Measurements from ENCODE around the gene TMA7B.

Gene TMA7B

DNA sequence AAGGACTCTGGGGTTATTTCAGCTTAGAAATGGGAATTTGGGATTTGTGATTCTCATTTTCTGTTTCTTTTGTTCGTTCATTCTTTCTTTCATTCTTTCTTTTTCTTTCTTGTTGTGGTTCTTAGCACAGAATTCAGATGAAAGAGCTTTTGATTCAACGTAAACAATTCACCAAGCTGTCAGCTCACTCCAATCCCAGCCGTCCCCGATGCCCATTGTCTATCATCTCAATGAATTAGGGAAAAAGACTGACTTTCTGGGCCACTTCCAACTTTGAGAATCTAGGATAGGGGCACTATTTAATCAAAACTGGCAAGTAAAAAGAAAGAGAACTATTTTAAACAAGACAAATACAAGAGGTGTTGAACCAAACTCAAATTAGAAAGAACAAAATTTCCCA, 25.1 kb upstream of the TMA7B start:
- TF ChIP-seq, protein P1, sequence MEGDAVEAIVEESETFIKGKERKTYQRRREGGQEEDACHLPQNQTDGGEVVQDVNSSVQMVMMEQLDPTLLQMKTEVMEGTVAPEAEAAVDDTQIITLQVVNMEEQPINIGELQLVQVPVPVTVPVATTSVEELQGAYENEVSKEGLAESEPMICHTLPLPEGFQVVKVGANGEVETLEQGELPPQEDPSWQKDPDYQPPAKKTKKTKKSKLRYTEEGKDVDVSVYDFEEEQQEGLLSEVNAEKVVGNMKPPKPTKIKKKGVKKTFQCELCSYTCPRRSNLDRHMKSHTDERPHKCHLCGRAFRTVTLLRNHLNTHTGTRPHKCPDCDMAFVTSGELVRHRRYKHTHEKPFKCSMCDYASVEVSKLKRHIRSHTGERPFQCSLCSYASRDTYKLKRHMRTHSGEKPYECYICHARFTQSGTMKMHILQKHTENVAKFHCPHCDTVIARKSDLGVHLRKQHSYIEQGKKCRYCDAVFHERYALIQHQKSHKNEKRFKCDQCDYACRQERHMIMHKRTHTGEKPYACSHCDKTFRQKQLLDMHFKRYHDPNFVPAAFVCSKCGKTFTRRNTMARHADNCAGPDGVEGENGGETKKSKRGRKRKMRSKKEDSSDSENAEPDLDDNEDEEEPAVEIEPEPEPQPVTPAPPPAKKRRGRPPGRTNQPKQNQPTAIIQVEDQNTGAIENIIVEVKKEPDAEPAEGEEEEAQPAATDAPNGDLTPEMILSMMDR (IDR thresholded peaks at IDR 0.05; ENCODE audit: extremely low read depth, missing control alignments) = no peak
- no peak for DNase-seq (ENCODE audit: low spot score)

DNA sequence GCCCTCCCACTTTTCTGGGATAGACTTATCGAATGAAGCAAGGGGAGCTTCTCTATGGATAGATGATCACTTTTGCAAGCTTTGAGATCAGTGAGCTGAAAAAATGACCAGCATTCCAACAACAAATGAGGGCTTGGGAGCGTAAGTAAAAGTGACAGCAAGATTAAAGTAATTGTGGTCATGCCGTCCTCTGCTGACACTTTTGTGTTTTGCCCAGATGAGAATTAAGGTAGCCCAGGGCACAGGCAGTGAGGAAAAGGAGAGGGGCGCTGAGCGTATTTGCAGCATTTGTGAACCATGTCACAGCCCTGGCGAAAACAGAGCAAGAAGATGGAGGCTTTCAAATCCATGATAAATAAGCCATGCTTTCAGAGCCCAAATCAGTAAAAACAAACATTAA, 24.6 kb upstream of the TMA7B start:
- no peak for DNase-seq (ENCODE audit: low spot score)
- TF ChIP-seq, protein P1 (IDR thresholded peaks at IDR 0.05; ENCODE audit: extremely low read depth, missing control alignments) = no peak

DNA sequence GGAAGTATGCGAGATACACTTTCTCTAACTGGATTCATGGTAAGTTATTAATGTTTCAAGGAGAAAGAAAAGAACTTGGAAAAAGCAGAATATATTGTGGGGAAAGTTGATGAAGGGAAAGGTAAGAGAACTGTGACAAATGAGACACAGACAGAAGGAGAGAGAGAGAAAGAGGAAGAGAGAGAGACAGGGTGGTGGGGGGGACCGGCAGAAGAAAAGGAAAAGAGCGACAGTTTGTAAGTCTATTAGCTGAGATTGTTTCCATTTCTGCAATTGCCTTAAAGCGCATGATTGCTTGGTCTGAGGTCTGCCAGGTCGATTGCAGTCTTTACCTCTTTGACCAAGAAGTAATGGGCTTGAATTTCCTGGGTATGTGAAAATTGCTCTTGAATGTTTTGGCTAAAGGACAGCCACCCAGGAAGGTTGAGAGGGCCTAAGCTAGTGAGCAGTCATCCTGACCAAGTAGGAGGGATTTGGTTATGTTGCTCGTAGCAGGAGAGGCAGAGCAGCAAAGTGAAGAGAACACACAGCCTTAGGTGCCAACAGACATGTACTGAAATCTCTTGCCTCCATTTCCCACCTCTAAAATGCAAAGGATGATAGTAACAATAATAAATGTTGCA, 23.6 kb upstream of the TMA7B start:
- no peak for DNase-seq (ENCODE audit: low spot score)
- TF ChIP-seq, protein P1 (IDR thresholded peaks at IDR 0.05; ENCODE audit: extremely low read depth, missing control alignments) = no peak

DNA sequence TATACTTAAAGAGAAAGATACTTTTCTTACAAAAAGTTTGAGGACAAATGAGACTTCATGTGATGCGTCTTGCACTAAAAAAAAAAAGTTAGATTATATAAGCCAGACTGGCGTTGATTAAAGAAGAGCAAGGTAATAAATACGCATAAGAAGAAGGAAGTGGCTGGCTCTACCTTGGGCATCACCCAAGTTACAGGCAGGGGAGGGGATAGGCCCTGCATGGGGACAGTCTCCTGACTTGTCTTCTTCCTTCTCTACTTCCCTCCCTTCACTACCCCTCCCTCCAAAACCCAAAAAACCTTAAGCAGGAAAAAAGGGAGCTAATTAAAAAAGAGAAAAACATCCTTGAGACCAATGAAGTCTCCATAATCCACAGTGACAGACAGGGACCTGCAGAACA, 22.3 kb upstream of the TMA7B start:
- TF ChIP-seq, protein P1 (IDR thresholded peaks at IDR 0.05; ENCODE audit: extremely low read depth, missing control alignments) = no peak
- no peak for DNase-seq (ENCODE audit: low spot score)

DNA sequence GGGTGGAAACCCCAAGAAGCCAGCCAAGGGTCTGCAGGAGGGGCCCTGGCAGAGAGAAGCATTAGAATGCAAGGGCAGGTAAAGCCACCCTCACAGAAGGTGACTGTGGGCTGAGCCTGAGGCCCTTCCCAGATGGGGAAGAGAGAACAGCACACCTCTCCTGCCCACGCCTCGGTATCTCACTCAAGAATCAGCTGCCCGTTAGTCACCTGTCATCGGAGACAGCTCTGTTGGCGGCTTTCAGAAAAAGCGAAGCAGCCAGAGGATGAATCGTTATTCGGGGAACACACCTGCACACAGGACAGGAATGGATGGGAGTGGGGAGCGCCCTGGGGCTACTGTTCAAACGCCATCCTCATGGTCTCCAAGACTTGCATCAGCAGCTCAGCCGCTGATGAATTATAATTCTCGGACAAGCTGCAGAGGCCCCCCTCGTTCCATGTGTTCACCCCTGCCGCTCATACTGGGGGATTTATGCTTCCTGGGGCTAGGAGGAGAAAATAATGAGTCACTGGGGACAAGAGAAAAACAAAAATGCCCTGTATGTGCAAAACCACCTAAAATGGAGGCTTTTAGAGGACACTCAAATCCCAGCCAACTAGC, 21.6 kb upstream of the TMA7B start:
- TF ChIP-seq, protein P1 (IDR thresholded peaks at IDR 0.05; ENCODE audit: extremely low read depth, missing control alignments) = no peak
- DNase-seq (ENCODE audit: low spot score) = no peak

DNA sequence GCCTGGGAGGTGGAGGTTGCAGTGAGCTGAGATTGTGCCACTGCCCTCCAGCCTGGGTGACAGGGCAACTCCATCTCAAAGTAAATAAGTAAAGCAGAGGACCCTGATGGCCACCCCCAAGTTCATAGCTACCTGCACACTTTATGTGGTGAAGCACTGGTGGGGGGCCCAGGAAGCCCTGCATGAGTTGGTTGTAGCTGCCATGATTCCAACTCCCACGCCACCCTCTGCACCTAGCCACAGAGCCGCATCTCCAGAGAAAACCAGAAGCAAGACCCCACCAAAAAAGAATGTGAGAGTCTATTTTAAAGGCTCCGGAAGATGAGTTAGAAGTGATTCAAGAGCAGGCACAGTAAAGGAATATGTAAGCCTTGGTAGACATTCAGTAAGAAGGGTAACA, 20.4 kb upstream of the TMA7B start:
- TF ChIP-seq, protein P1 (IDR thresholded peaks at IDR 0.05; ENCODE audit: extremely low read depth, missing control alignments) = no peak
- no peak for DNase-seq (ENCODE audit: low spot score)

DNA sequence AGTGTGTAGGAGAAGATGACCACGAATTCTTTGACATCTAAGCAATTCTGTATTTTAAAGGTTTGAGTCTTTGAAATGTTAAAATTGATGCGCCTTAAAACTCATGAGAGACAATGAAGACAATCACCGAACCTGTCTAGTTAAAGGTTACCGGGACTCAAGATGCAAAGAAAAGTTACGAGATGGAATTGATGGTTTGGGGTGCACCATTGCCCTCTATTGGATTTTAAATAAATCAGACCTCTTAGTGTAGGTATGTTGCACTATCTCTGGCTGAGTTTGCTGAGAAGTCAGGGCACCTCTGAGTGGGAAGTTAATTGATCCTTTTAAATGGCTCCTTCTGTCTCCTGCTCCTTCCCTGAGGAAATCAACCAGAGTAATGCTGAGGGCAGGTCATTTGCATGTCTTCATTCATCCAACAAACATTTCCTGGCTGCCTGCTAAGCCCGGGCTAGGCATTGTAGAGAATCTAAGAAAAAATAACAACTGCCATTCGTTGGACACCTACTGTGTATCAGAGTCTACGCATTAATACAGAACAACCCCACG, 19.4 kb upstream of the TMA7B start:
- no peak for DNase-seq (ENCODE audit: low spot score)
- TF ChIP-seq, protein P1 (IDR thresholded peaks at IDR 0.05; ENCODE audit: extremely low read depth, missing control alignments) = no peak

Data from GM20000 (cell line).